GM21360 (cell line): ENCODE results near the gene YIPF3.
A peak's percentile ranks its signal among the peaks of the same experiment; 100 is the strongest.

Experiments used
- ATAC-seq: cut with Tn5 transposase; IDR thresholded peaks from one replicate; pipeline ENCODE4 v1.9.1; 2021; ENCODE audit warnings: mild to moderate bottlenecking, moderate library complexity; ENCODE audit not compliant: unreplicated experiment

The YIPF3 gene

GRCh38 chr6:43493833-43494232 lies 22.9 kb downstream of the YIPF3 start:
- ATAC-seq = no peak

GRCh38 chr6:43493230-43493629 lies 23.5 kb downstream of the YIPF3 start:
- ATAC-seq = no peak

- ATAC-seq = no peak
These were observed 24.1 kb downstream of the YIPF3 start for GRCh38 chr6:43492673-43493072.

- no peak for ATAC-seq
These were observed 24.7 kb downstream of the YIPF3 start for GRCh38 chr6:43491750-43492661.

- ATAC-seq = no peak
These were observed 26.2 kb downstream of the YIPF3 start for GRCh38 chr6:43490523-43490939.

- no peak for ATAC-seq
These were observed 27.3 kb downstream of the YIPF3 start for GRCh38 chr6:43489277-43490072.

GRCh38 chr6:43488667-43489276 lies 28.0 kb downstream of the YIPF3 start:
- ATAC-seq = no peak

GRCh38 chr6:43481591-43482236 lies 35.0 kb downstream of the YIPF3 start:
- no peak for ATAC-seq

- no peak for ATAC-seq
These were observed 35.7 kb downstream of the YIPF3 start for GRCh38 chr6:43481075-43481474.

GRCh38 chr6:43478008-43478372 lies 38.7 kb downstream of the YIPF3 start:
- ATAC-seq = no peak

GRCh38 chr6:43477235-43478007 lies 39.3 kb downstream of the YIPF3 start, which contains the start of gene TJAP1:
Gene TJAP1, plus strand, starts transcription at chr6:43477570. Its CDS starts 21,432 bp downstream, at chr6:43499002.
- ATAC-seq = peak; percentile 90

- ATAC-seq = no peak
These were observed 40.0 kb downstream of the YIPF3 start for GRCh38 chr6:43476746-43477145.

GRCh38 chr6:43475516-43475915 lies 41.2 kb downstream of the YIPF3 start:
- no peak for ATAC-seq

GRCh38 chr6:43472515-43472914 lies 44.2 kb downstream of the YIPF3 start:
- no peak for ATAC-seq

- ATAC-seq = no peak
These were observed 45.3 kb downstream of the YIPF3 start for GRCh38 chr6:43471399-43471798.

GRCh38 chr6:43469947-43470346 lies 46.8 kb downstream of the YIPF3 start:
- no peak for ATAC-seq

GRCh38 chr6:43468748-43469681 lies 47.7 kb downstream of the YIPF3 start:
- no peak for ATAC-seq

- no peak for ATAC-seq
These were observed 48.5 kb downstream of the YIPF3 start for GRCh38 chr6:43468240-43468639.

- ATAC-seq = no peak
These were observed 49.0 kb downstream of the YIPF3 start for GRCh38 chr6:43467752-43468151.
